Mucosa of descending colon (tissue), 3 donors: ENCODE results near the gene MYLIP. TPM values are rescaled to one million over a fixed set of nuclear protein-coding genes. Genes with fewer than 3 reads are reported as not detected.

Experiments used
- ATAC-seq: fragments of 200-7000 bp; cut with Tn5 transposase; one replicate; pipeline ENCODE4 v1.9.1; 2020; ENCODE audit warnings: mild to moderate bottlenecking, moderate library complexity
- DNase-seq, 3 donors: peaks; one replicate each; pipeline ENCODE4 v3.0.0-alpha.2; 2020
- H3K36me3 ChIP-seq: fragments of 200-600 bp; one replicate; pipeline ENCODE4 v1.8.0; 2021; ENCODE audit warnings: low read depth, mild to moderate bottlenecking
- H3K4me1 ChIP-seq: fragments of 200-600 bp; one replicate; pipeline ENCODE4 v1.8.0; 2021; ENCODE audit warnings: low read depth, mild to moderate bottlenecking
- H3K4me3 ChIP-seq: fragments of 200-600 bp; one replicate; pipeline ENCODE4 v1.8.0; 2021; ENCODE audit warnings: mild to moderate bottlenecking
- H3K9me3 ChIP-seq: fragments of 200-600 bp; one replicate; pipeline ENCODE4 v1.8.0; 2021; ENCODE audit warnings: mild to moderate bottlenecking
- intact Hi-C, 2 donors: fragments of 100-400 bp; cut with DNase I in 1 of 2; cut with micrococcal nuclease in 1 of 2; formaldehyde crosslinking; loops; one replicate each; pipeline versions ENCODE4 v1.11.0 to v1.11.1; 2022; cut with DNase I, micrococcal nuclease
- total RNA-seq, 3 donors: library from RNA; stranded (reverse); fragmentation: NEBNext Ultra II Directional in 2 of 3; extraction: Animal tissue kit (Norgen Biotek cat#: 25700) in 2 of 3; gene quantifications; one replicate each; pipeline versions ENCODE4 v1.2.1 to v1.2.4, GENCODE V29; 2021 to 2023
- TF ChIP-seq, protein P1 (sequence below): fragments of 200-600 bp; IDR thresholded peaks from one replicate; pipeline ENCODE4 v1.8.0; 2022; ENCODE audit warnings: antibody characterized with exemption, mild to moderate bottlenecking
- donor health status: DM: no; HTN: no; CAD: no; lungs with moderate emphysema.
- donor health status: DM: no; HTN: no; CAD: no.
- donor health status: DM: no; HTN: yes; CAD: no.

The MYLIP gene
- total RNA-seq, 3 donors from 2014 or later = 22.7 to 64.4 (median 40.3) TPM

DNA sequence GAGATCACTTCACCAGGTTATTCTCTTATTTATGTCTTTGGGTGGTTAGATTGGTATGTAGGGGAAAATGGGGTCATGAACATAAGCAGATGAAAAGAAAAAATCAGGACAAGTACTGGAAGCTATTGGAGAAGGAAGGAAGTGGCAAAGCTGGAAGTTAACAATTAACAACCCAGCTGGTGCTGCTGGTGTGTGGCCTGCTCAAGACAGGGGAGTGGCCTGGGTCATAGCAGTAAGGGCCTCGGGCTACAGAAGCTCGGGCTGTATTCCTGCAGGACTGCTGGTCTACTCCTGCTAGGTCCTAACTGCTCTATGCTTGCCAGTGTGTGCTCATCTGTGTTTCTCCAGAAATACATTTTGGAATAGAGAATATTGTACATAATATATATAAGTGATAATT is 19.6 kb downstream of the MYLIP start:
- intact Hi-C loops = no loop called here
- Histone ChIP-seq H3K36me3 (peaks cover 5% of the 10 kb centered on the region), H3K4me1 (peaks cover 16% of the 10 kb centered on the region), H3K4me3 (no peak overlapping the region), H3K9me3 (no peaks in the 10 kb centered on the region)
- DNase-seq = peak; percentile 70 to 81 (median 71)
- TF ChIP-seq, protein P1, sequence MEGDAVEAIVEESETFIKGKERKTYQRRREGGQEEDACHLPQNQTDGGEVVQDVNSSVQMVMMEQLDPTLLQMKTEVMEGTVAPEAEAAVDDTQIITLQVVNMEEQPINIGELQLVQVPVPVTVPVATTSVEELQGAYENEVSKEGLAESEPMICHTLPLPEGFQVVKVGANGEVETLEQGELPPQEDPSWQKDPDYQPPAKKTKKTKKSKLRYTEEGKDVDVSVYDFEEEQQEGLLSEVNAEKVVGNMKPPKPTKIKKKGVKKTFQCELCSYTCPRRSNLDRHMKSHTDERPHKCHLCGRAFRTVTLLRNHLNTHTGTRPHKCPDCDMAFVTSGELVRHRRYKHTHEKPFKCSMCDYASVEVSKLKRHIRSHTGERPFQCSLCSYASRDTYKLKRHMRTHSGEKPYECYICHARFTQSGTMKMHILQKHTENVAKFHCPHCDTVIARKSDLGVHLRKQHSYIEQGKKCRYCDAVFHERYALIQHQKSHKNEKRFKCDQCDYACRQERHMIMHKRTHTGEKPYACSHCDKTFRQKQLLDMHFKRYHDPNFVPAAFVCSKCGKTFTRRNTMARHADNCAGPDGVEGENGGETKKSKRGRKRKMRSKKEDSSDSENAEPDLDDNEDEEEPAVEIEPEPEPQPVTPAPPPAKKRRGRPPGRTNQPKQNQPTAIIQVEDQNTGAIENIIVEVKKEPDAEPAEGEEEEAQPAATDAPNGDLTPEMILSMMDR = no peak
- peak; percentile 97 for ATAC-seq

DNA sequence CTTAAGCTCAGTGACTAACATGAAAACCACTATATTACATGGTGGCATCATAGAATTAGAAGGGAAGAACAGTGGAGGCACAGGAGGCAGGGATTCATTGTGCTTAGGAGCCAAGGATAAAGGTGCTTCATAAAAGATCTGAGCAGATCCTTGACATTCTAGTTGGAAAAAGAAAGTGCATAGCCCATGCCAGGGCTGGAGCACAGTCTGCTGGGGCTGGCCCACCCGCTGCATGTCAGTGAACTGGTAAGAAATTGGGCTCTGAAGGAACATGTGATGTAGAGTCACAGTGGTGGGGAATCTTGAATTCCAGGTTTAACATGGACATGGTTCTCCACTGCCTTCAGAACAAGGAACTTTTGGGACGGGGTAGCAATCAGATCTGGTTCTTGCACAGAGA is 20.4 kb downstream of the MYLIP start:
- Histone ChIP-seq H3K36me3 (no peaks in the 10 kb centered on the region), H3K4me1 (peaks cover 16% of the 10 kb centered on the region), H3K4me3 (no peak overlapping the region), H3K9me3 (no peaks in the 10 kb centered on the region)
- no peak for DNase-seq
- intact Hi-C loops = no loop called here
- TF ChIP-seq, protein P1 = no peak
- no peak for ATAC-seq

DNA sequence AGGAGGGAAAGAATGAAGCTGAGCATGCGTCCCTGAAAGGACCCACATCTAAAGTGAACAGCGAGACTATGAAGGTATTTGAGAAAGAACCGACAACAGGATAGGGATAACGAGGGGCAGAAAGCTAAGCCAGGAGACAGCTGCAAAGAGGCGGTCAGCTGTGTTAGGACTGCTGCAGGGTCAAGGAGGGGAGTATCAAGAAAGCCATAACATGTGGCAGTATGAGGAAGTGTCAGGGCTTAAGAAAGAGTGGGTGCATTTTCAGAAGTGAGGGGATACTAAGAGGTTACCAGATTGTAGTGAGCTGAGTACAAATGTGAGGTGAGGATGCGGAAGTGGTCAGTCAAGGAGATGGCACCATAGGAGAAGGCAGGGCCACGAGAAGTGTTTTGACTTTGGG is 21.2 kb downstream of the MYLIP start:
- H3K4me3 ChIP-seq = no peak overlapping the region
- peaks cover 16% of the 10 kb centered on the region for H3K4me1 ChIP-seq
- intact Hi-C loops = no loop called here
- no peak for DNase-seq
- no peaks in the 10 kb centered on the region for H3K9me3 ChIP-seq
- TF ChIP-seq, protein P1 = no peak
- no peak for ATAC-seq
- H3K36me3 ChIP-seq = no peaks in the 10 kb centered on the region

DNA sequence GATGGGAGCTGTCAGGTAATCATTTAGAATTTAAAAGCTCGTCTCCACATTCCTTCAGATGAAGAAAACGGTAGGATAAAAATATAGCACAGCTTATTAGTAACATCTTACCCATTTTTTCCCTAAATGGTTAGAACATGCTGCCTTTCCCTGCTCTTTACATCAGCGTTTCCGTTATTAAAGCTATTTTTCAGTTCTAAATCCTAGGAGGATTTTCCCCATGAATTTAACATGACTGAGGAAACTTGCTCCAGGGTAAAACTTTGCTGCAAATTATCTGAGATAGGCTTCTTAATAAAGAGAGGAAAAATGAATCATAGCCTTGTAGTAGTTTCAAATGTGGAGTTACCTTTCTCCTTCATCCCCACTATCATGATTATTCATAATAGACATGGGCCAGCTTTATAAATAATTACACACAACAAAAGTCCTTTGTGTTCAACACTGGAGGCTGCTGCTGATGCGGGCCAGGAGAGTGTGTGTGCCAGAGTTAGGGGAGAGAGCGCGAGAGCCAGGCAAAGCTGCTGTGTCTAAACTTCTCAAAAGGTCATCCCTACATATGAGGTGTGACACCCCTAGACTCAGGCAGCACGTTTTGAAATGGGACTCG is 24.4 kb downstream of the MYLIP start:
- H3K4me1 ChIP-seq = peaks cover 2% of the 10 kb centered on the region
- no peaks in the 10 kb centered on the region for H3K9me3 ChIP-seq
- intact Hi-C loops = no loop called here
- no peak overlapping the region for H3K4me3 ChIP-seq
- DNase-seq (no peak), ATAC-seq (no peak)
- TF ChIP-seq, protein P1 = no peak
- no peaks in the 10 kb centered on the region for H3K36me3 ChIP-seq

DNA sequence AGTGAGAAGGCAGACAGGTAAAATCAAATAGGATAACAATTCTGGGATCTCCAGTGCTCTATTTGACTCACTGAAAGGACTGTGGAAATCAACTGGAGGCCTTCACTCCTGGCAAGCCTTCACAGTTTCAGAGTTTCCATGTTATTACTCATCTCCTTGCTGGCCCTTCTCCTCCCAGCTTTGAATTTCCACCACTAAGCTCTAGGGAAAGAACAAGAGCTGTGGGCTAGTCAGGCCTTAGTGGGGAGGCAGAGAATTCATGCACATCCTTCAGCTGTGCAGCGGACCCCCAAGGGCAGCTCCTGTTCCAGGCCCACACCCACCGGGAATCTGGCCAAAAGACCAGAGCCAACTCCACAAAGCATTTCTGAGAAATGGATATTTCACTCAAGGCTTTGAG is 26.0 kb downstream of the MYLIP start:
- H3K36me3 ChIP-seq = no peaks in the 10 kb centered on the region
- H3K4me1 ChIP-seq = no peaks in the 10 kb centered on the region
- DNase-seq (no peak), ATAC-seq (peak; percentile 31)
- H3K4me3 ChIP-seq = no peak overlapping the region
- intact Hi-C loops = no loop called here
- TF ChIP-seq, protein P1 = no peak
- H3K9me3 ChIP-seq = no peaks in the 10 kb centered on the region

DNA sequence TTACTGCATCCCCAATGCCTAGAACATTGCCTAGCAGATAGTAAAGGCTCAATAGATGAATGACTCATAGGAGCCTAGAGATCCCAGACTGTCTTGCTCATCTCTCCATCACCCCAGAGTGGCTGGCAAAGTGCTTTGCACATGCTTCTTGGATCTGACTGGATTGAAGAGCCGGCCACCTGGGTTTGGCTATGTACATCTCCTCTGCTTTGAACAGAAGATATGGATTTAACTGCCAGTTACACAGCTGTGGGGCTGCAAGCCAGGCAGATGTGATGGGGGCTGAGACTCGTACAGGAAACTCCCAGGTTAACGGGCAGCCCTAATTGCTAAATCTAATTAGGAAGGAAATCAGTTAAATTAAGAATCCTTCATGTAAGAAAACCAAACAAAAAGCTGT is 28.6 kb downstream of the MYLIP start:
- no peaks in the 10 kb centered on the region for H3K9me3 ChIP-seq
- intact Hi-C loops = no loop called here
- H3K4me1 ChIP-seq = no peaks in the 10 kb centered on the region
- no peak overlapping the region for H3K4me3 ChIP-seq
- ATAC-seq = no peak
- TF ChIP-seq, protein P1 = no peak
- no peak for DNase-seq
- no peaks in the 10 kb centered on the region for H3K36me3 ChIP-seq
